ENCODE data around the gene ERVW-1. TPM values are rescaled to one million over a fixed set of nuclear protein-coding genes. Genes with fewer than 3 reads are reported as not detected.
"Not testable (repeated sequence)": the region's sequence is repeated elsewhere in the genome, so short reads cannot be mapped to it uniquely, and the experiment has no call there.

ERVW-1 gene
- total RNA-seq = not detected in 2 replicates

- H3K4me3 Mint-ChIP-seq; H3K9me3 Mint-ChIP-seq; intact Hi-C loops (cut with micrococcal nuclease): not testable (repeated sequence)
These were observed at the start of gene ERVW-1 for GRCh38 chr7:92477681-92478080. Gene ERVW-1 (minus strand): TSS chr7:92477946. CDS start chr7:92470381, 7,565 bp downstream.

GRCh38 chr7:92523110-92523509 lies 45.4 kb upstream of the ERVW-1 start:
- H3K27ac Mint-ChIP-seq = no peak overlapping the region
- peaks cover 2% of the 10 kb centered on the region for H3K36me3 Mint-ChIP-seq (ENCODE audit: low read depth)
- no peaks in the 10 kb centered on the region for H3K9me3 Mint-ChIP-seq
- H3K4me3 Mint-ChIP-seq = no peak overlapping the region
- peaks cover 12% of the 10 kb centered on the region for H3K4me1 Mint-ChIP-seq
- DNase-seq = no peak
- intact Hi-C loops (cut with micrococcal nuclease) = no loop called here
- H3K27me3 Mint-ChIP-seq = no peaks in the 10 kb centered on the region

More at GRCh38 chr7:92477681-92478080, at the start of gene ERVW-1:
- not testable (repeated sequence) for H3K27me3 Mint-ChIP-seq; H3K36me3 Mint-ChIP-seq (ENCODE audit: low read depth); H3K4me1 Mint-ChIP-seq; DNase-seq; H3K27ac Mint-ChIP-seq

GRCh38 chr7:92520024-92520423 lies 42.3 kb upstream of the ERVW-1 start:
- DNase-seq = no peak
- H3K4me3 Mint-ChIP-seq = no peak overlapping the region
- intact Hi-C loops (cut with micrococcal nuclease) = no loop called here
- H3K27ac Mint-ChIP-seq = no peak overlapping the region
- no peaks in the 10 kb centered on the region for H3K9me3 Mint-ChIP-seq
- peaks cover 13% of the 10 kb centered on the region for H3K36me3 Mint-ChIP-seq (ENCODE audit: low read depth)
- H3K27me3 Mint-ChIP-seq = no peaks in the 10 kb centered on the region
- peaks cover 2% of the 10 kb centered on the region for H3K4me1 Mint-ChIP-seq

GRCh38 chr7:92517631-92518030 lies 39.9 kb upstream of the ERVW-1 start:
- DNase-seq = no peak
- H3K4me1 Mint-ChIP-seq = peaks cover 2% of the 10 kb centered on the region
- H3K27ac Mint-ChIP-seq = no peak overlapping the region
- intact Hi-C loops (cut with micrococcal nuclease) = no loop called here
- H3K9me3 Mint-ChIP-seq = no peaks in the 10 kb centered on the region
- H3K27me3 Mint-ChIP-seq = no peaks in the 10 kb centered on the region
- peaks cover 20% of the 10 kb centered on the region for H3K36me3 Mint-ChIP-seq (ENCODE audit: low read depth)
- H3K4me3 Mint-ChIP-seq = no peak overlapping the region

- Mint-ChIP-seq H3K9me3 (no peaks in the 10 kb centered on the region), H3K27me3 (no peaks in the 10 kb centered on the region), H3K4me3 (no peak overlapping the region), H3K27ac (no peak overlapping the region), H3K4me1 (peaks cover 2% of the 10 kb centered on the region), H3K36me3 (ENCODE audit: low read depth) (peaks cover 18% of the 10 kb centered on the region)
- intact Hi-C loops (cut with micrococcal nuclease) = no loop called here
- DNase-seq = no peak
These were observed 35.6 kb upstream of the ERVW-1 start for GRCh38 chr7:92513167-92513902.

GRCh38 chr7:92508946-92509345 lies 31.2 kb upstream of the ERVW-1 start:
- Mint-ChIP-seq H3K27me3 (no peaks in the 10 kb centered on the region), H3K4me3 (no peak overlapping the region), H3K36me3 (ENCODE audit: low read depth) (peaks cover 12% of the 10 kb centered on the region), H3K4me1 (peaks cover 2% of the 10 kb centered on the region), H3K9me3 (no peaks in the 10 kb centered on the region), H3K27ac (no peak overlapping the region)
- DNase-seq = no peak
- intact Hi-C loops (cut with micrococcal nuclease) = no loop called here

GRCh38 chr7:92506363-92506762 lies 28.6 kb upstream of the ERVW-1 start:
- H3K36me3 Mint-ChIP-seq (ENCODE audit: low read depth) = peaks cover 15% of the 10 kb centered on the region
- DNase-seq = no peak
- intact Hi-C loops (cut with micrococcal nuclease) = no loop called here
- H3K9me3 Mint-ChIP-seq = no peaks in the 10 kb centered on the region
- no peaks in the 10 kb centered on the region for H3K27me3 Mint-ChIP-seq
- no peak overlapping the region for H3K4me3 Mint-ChIP-seq
- peaks cover 8% of the 10 kb centered on the region for H3K4me1 Mint-ChIP-seq
- H3K27ac Mint-ChIP-seq = no peak overlapping the region

- Mint-ChIP-seq H3K27ac (no peak overlapping the region), H3K4me3 (no peak overlapping the region), H3K36me3 (ENCODE audit: low read depth) (peaks cover 23% of the 10 kb centered on the region), H3K4me1 (peaks cover 8% of the 10 kb centered on the region), H3K27me3 (no peaks in the 10 kb centered on the region), H3K9me3 (no peaks in the 10 kb centered on the region)
- no peak for DNase-seq
- intact Hi-C loops (cut with micrococcal nuclease) = no loop called here
These were observed 26.8 kb upstream of the ERVW-1 start for GRCh38 chr7:92504563-92504962.

GRCh38 chr7:92503767-92504166 lies 26.0 kb upstream of the ERVW-1 start:
- Mint-ChIP-seq H3K27me3 (no peaks in the 10 kb centered on the region), H3K4me1 (peaks cover 8% of the 10 kb centered on the region), H3K27ac (no peak overlapping the region), H3K36me3 (ENCODE audit: low read depth) (peaks cover 27% of the 10 kb centered on the region), H3K4me3 (no peak overlapping the region), H3K9me3 (no peaks in the 10 kb centered on the region)
- DNase-seq = peak; percentile 53
- intact Hi-C loops (cut with micrococcal nuclease) = no loop called here

GRCh38 chr7:92498557-92498956 lies 20.8 kb upstream of the ERVW-1 start:
- H3K36me3 Mint-ChIP-seq (ENCODE audit: low read depth) = peaks cover 28% of the 10 kb centered on the region
- DNase-seq = peak; percentile 42
- H3K27me3 Mint-ChIP-seq = no peaks in the 10 kb centered on the region
- H3K4me3 Mint-ChIP-seq = no peak overlapping the region
- H3K27ac Mint-ChIP-seq = no peak overlapping the region
- no peaks in the 10 kb centered on the region for H3K9me3 Mint-ChIP-seq
- H3K4me1 Mint-ChIP-seq = peaks cover 2% of the 10 kb centered on the region
- intact Hi-C loops (cut with micrococcal nuclease) = no loop called here

GRCh38 chr7:92496876-92497275 lies 19.1 kb upstream of the ERVW-1 start:
- no peak overlapping the region for H3K4me3 Mint-ChIP-seq
- no peak overlapping the region for H3K27ac Mint-ChIP-seq
- H3K9me3 Mint-ChIP-seq = no peaks in the 10 kb centered on the region
- peaks cover 28% of the 10 kb centered on the region for H3K36me3 Mint-ChIP-seq (ENCODE audit: low read depth)
- intact Hi-C loops (cut with micrococcal nuclease) = no loop called here
- no peaks in the 10 kb centered on the region for H3K27me3 Mint-ChIP-seq
- peak; percentile 14 for DNase-seq
- no peaks in the 10 kb centered on the region for H3K4me1 Mint-ChIP-seq

- Mint-ChIP-seq H3K36me3 (ENCODE audit: low read depth) (peaks cover 24% of the 10 kb centered on the region), H3K4me1 (no peaks in the 10 kb centered on the region), H3K27me3 (no peaks in the 10 kb centered on the region), H3K27ac (no peak overlapping the region), H3K9me3 (no peaks in the 10 kb centered on the region), H3K4me3 (no peak overlapping the region)
- intact Hi-C loops (cut with micrococcal nuclease) = no loop called here
- peak; percentile 22 for DNase-seq
These were observed 11.9 kb upstream of the ERVW-1 start for GRCh38 chr7:92489634-92490033.

- H3K4me3 Mint-ChIP-seq = no peak overlapping the region
These were observed 10.1 kb upstream of the ERVW-1 start for GRCh38 chr7:92487804-92488203.

GRCh38 chr7:92485974-92486373 lies 8.2 kb upstream of the ERVW-1 start:
- Mint-ChIP-seq H3K4me1 (no peaks in the 10 kb centered on the region), H3K36me3 (ENCODE audit: low read depth) (peaks cover 12% of the 10 kb centered on the region), H3K9me3 (no peaks in the 10 kb centered on the region), H3K4me3 (no peak overlapping the region), H3K27ac (no peak overlapping the region), H3K27me3 (no peaks in the 10 kb centered on the region)
- no peak for DNase-seq
- intact Hi-C loops (cut with micrococcal nuclease) = no loop called here

More at GRCh38 chr7:92487804-92488203, 10.1 kb upstream of the ERVW-1 start:
- intact Hi-C loops (cut with micrococcal nuclease) = no loop called here
- Mint-ChIP-seq H3K27me3 (no peaks in the 10 kb centered on the region), H3K27ac (no peak overlapping the region), H3K36me3 (ENCODE audit: low read depth) (peaks cover 18% of the 10 kb centered on the region), H3K9me3 (no peaks in the 10 kb centered on the region), H3K4me1 (no peaks in the 10 kb centered on the region)
- no peak for DNase-seq
